Stomach (tissue), 4 donors: ENCODE measurements around the gene TBX2.

ENCODE experiments used
- CTCF ChIP-seq, 7 experiments: fragments of 450-650 bp in 4 of 7; fragments of 200-600 bp in 3 of 7; sonication (generic) in 3 of 7; IDR thresholded peaks; one replicate each; pipeline ENCODE4 v1.5.1; 2016 to 2019; ENCODE audit warnings: antibody characterized with exemption in 7 of 7, control low read depth in 2 of 7, mild to moderate bottlenecking in 1 of 7
- EP300 ChIP-seq: sonication (generic); formaldehyde crosslinking; IDR thresholded peaks from one replicate; pipeline ENCODE4 v1.6.1; 2017; ENCODE audit warnings: antibody characterized with exemption
- POLR2A ChIP-seq, 4 donors: fragments of 450-650 bp; IDR thresholded peaks; one replicate each; pipeline ENCODE4 v1.6.1; 2016; ENCODE audit warnings: antibody characterized with exemption in 4 of 4, control low read depth in 2 of 4, mild to moderate bottlenecking in 1 of 4, moderate library complexity in 1 of 4
- POLR2AphosphoS5 ChIP-seq, 3 donors: sonication (generic); formaldehyde crosslinking; IDR thresholded peaks; one replicate each; pipeline ENCODE4 v1.6.1; 2016; ENCODE audit warnings: antibody characterized with exemption in 3 of 3

- TF ChIP-seq POLR2A (IDR thresholded peaks at IDR 0.05) (no peak), CTCF (IDR thresholded peaks at IDR 0.05) (no peak), POLR2AphosphoS5 (IDR thresholded peaks at IDR 0.05) (no peak), EP300 (no peak)
Observed at GRCh38 chr17:61418449-61418848, 18.8 kb downstream of the TBX2 start.
